Lung microvascular endothelial cell (primary cell): ENCODE measurements around the gene APOBEC3G. TPM values are rescaled to one million over a fixed set of nuclear protein-coding genes. Genes with fewer than 3 reads are reported as not detected.

ENCODE experiments used
- DNase-seq, 2 donors: peaks; one replicate each; pipeline versions ENCODE4 v3.0.0 to v3.0.0-alpha.2; 2010; ENCODE audit warnings: low read depth in 2 of 2
- total RNA-seq: library from RNA; depleted of rRNA; stranded (reverse); fragments of >200 nt; gene quantifications from 2 replicates; pipeline ENCODE4 v1.2.1, GENCODE V29; 2014

APOBEC3G gene
- total RNA-seq, 1 donor from 2014 or later, result 4.0 TPM

DNA sequence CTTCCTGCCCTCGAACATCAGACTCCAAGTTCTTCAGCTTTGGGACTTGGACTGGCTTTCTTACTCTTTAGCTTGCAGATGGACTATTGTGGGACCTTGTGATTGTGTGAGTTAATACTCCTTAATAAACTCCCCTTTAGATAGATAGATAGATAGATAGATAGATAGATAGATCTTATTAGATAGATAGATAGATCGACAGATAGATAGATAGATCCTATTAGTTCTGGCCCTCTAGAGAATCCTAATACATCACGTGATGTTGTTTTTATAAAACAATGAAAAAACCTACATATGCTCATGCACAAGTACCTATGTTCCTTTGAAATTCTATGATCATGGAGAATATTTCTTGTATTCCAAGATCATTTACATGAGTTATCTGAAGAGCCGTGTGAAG is 43.9 kb downstream of the APOBEC3G start:
- no peak for DNase-seq

DNA sequence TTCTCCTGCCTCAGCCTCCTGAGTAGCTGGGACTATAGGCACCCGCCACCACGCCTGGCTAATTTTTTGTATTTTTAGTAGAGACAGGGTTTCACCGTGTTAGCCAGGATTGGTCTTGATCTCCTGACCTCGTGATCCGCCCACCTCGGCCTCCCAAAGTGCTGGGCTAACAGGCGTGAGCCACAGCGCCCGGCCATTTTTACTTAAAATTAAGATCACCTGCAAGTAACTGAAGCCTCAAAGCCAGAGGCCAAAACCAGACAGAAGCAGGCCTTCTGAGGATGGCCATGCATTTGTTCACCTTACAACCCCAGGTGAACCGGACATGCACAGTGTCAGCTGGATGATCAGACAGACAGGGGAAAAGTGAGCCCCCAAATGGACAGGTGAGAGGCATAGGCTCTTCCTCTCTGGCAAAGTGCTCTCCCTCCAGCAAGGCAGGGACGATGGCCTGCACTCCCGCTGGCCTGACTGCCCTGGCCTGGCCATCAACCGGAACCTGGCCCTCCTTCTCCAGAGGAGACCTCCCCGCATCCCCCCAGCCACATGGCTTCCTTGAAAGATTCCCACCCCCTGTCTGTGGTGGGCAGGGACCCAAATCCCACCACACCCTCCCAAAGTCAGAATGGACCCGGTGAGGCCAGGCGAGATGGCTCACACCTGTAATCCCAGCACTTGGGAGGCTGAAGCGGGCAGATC is 45.8 kb downstream of the APOBEC3G start:
- no peak for DNase-seq

- no peak for DNase-seq
These were observed 46.9 kb downstream of the APOBEC3G start for GRCh38 chr22:39123751-39124581.

GRCh38 chr22:39125622-39126021 is 48.5 kb downstream of the APOBEC3G start:
- DNase-seq, result no peak

DNA sequence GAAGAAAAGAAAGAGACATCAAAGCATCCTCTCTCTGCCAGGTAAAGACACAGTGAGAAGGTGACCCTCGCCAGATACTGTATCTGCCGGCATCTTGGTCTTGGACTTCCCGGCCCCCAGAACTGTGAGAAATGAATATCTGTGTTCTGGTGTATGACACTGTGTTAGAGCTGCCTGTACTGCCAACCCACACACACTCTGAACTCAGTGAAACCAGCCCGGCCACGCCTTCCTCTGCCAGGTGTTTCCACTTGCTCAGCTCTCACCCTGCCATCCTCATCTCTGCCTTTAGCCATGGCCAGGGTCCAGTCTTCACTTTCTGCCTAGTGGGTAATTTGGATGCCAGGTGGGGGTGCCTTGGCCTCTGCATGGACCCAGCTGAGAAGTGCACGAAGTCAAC is 51.4 kb downstream of the APOBEC3G start:
- no peak for DNase-seq

- DNase-seq, result no peak
These were observed 52.0 kb downstream of the APOBEC3G start for GRCh38 chr22:39129081-39129480.

DNA sequence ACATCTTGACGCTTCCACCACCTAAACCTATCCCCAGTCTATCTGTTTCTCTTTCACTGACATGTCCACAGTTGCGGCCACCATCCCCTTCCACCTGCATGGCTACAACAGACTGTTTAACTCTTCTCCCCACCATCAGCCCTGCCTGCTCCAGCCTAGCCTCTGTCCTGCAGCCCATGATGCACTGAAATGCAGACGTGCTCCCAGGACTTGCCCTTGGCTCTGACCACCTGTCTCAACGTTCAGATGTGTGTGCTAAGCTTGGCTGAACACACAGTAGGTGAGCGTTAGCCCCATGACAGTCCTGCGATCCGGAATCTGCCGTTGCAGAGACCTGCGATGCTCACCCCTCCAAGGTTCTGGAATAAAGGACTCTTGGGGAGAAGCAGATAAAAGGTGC is 52.7 kb downstream of the APOBEC3G start:
- no peak for DNase-seq

DNA sequence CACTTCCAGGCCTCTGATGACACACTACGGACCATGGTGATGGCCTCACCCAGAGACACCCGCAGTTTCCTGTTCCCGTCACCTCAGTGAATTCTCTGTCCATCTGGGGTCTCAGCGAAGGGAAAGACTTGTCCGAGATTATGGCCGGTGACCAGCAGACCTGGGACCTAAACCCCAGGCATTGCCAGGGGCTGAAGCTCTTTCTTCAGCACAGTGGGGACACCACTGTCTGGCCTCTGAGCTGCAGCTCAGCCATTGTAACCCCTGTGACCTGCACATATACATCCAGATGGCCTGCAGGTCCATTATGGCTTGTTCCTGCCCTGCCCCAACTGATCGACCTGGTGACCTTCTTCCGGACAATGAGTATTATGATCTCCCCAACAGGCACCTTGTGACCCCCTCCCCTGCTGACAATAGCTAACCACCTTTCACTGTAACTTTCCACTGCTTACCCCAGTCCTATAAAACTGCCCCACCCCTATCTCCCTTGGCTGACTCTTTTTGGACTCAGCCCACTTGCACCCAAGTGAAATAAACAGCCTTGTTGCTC is 53.2 kb downstream of the APOBEC3G start:
- no peak for DNase-seq

- peak in 1 of 2 donors; percentile 42 for DNase-seq
These were observed 54.1 kb downstream of the APOBEC3G start for GRCh38 chr22:39130892-39131855.

- no peak for DNase-seq
These were observed 55.2 kb downstream of the APOBEC3G start for GRCh38 chr22:39132281-39132680.

DNA sequence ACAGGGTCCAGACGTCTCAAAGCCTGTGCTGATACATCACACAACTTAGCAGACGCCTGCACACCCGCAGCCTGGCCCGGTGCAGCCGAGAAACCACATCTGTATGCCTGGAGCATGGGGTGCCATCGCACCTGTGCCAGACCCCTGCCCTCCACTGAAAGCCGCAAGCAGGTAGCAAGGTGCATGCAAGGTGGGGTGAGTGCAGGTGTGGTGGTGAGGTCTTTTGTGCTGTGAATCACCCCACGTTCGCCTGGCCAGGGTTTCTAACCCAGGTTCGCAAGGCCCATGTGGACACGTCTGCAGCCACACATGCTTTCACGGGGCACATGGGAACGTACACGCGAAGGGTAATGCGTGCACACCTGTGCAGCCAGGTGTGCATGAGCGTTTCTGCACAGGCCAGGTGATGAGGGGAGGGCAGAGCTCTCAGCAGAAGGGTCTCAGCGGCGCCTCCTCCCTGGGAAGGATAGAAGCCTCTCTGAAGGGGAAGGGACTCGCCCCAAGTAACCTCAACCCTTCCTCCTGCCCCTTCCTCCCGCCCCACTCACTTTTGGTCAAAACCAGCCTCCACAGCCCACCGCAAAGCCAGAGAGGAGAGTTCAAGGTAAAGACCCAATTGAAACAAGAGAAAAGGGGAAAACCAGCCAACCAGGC is 55.9 kb downstream of the APOBEC3G start:
- no peak for DNase-seq

GRCh38 chr22:39133871-39134270 is 56.8 kb downstream of the APOBEC3G start:
- DNase-seq, result no peak

- DNase-seq, result no peak
These were observed 57.5 kb downstream of the APOBEC3G start for GRCh38 chr22:39134366-39135091.

- peak; percentile 34 to 69 for DNase-seq
These were observed 58.2 kb downstream of the APOBEC3G start for GRCh38 chr22:39135092-39135896.

- DNase-seq, result no peak
These were observed 59.2 kb downstream of the APOBEC3G start for GRCh38 chr22:39136317-39136716.
